ENCODE measurements around the gene PIEZO1. TPM values are rescaled to one million over a fixed set of nuclear protein-coding genes. Genes with fewer than 3 reads are reported as not detected.

The PIEZO1 gene
- total RNA-seq, 1 donor from 2014 or later: 37.7 TPM

DNA sequence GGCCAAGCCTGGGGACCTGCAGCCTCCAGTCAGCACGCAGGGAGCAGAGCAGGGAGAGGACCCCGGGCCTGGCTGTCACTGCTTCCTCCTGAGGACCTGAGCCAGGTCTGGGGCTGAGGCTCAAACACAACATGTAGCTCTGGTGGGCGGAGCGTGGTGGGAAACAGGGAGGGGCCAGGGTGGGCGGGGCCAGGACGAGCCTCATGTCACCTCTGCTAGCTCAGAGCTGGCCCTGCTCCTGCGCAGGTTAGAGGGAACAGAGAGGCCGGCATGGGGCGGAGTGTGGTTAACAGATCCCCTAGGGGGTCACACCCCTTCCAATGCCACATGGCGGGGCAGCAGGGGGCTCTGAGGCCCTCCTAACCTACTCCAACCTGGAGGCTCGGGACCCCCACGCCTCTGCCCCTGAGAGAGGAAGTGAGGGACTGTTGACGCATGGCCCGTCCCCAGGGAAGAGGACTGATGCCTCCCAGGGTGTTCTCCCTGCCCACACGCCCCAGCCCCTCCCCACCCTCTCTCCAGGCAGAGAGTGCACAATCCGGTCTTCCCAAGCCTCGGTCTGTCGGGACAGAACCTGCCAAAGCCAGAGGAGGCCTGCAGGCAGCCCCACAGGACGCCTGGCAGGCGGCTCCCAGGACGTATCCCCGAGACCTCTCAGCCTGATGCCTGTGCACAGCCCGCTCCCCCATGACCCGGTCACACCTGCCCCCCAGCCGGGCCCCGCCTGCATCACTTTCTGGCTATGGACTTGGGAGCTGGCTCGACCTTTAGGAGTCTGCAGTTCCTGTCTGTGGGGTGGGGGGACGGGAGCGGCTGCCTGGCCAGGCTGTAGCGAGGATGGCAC is 15.2 kb downstream of the PIEZO1 start:
- H3K27me3 Mint-ChIP-seq: no peaks in the 10 kb centered on the region
- TF ChIP-seq CTCF (IDR thresholded peaks at IDR 0.05; ENCODE audit: unreplicated experiment): no peak
- no peaks in the 10 kb centered on the region for H3K36me3 Mint-ChIP-seq (ENCODE audit: insufficient read depth)
- H3K4me1 Mint-ChIP-seq (ENCODE audit: low read depth): peaks cover 30% of the 10 kb centered on the region
- H3K27ac Mint-ChIP-seq: no peak overlapping the region
- H3K4me3 Mint-ChIP-seq (ENCODE audit: low read depth): no peak overlapping the region
- no peak for DNase-seq (ENCODE audit: low spot score, unreplicated experiment)
- no peaks in the 10 kb centered on the region for H3K9me3 Mint-ChIP-seq (ENCODE audit: low read depth)

DNA sequence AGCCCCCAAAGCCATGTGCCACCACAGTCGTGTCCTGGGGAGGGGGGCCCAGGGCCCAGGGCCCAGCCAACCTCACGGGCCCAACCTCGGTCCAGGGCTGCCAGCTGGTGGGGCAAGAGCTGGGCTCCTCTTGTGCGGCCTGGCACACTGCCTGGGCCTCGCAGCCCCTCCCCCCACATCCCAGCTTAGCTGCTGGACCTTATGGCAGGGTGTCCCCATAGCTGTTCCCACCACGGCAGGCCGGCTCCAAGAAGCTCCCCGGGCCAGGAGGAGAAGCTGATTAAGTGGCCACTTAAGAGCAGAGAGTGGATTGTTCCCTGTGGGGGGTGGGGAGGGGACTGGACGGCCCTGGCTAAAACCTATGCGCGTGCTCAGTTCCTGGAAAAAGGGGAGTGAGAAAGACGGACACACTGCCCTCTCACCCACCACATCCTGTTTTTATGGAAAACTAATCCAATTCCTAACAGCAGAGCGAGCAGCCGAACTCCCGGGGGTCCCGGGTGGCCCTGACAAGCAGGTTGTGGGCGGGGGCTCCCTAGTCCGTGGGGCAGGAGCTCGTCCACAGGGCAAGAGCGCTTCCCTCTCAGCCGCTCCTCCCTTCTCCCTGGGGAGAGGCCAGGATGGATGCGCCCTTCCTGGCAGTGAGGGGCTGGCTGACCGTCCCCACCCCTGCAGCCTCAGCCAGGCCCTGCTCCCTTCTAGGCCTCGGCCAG is 16.8 kb downstream of the PIEZO1 start:
- Mint-ChIP-seq H3K27me3 (no peaks in the 10 kb centered on the region), H3K4me1 (ENCODE audit: low read depth) (peaks cover 40% of the 10 kb centered on the region), H3K27ac (no peak overlapping the region), H3K9me3 (ENCODE audit: low read depth) (no peaks in the 10 kb centered on the region), H3K4me3 (ENCODE audit: low read depth) (no peak overlapping the region), H3K36me3 (ENCODE audit: insufficient read depth) (no peaks in the 10 kb centered on the region)
- no peak for DNase-seq (ENCODE audit: low spot score, unreplicated experiment)
- TF ChIP-seq CTCF (IDR thresholded peaks at IDR 0.05; ENCODE audit: unreplicated experiment): no peak

- Mint-ChIP-seq H3K4me1 (ENCODE audit: low read depth) (peaks cover 38% of the 10 kb centered on the region), H3K4me3 (ENCODE audit: low read depth) (no peak overlapping the region), H3K27ac (no peak overlapping the region), H3K9me3 (ENCODE audit: low read depth) (no peaks in the 10 kb centered on the region), H3K36me3 (ENCODE audit: insufficient read depth) (no peaks in the 10 kb centered on the region), H3K27me3 (no peaks in the 10 kb centered on the region)
- DNase-seq (ENCODE audit: low spot score, unreplicated experiment): no peak
- no peak for TF ChIP-seq CTCF (IDR thresholded peaks at IDR 0.05; ENCODE audit: unreplicated experiment)
Observed at GRCh38 chr16:88767546-88768070, 17.4 kb downstream of the PIEZO1 start.

DNA sequence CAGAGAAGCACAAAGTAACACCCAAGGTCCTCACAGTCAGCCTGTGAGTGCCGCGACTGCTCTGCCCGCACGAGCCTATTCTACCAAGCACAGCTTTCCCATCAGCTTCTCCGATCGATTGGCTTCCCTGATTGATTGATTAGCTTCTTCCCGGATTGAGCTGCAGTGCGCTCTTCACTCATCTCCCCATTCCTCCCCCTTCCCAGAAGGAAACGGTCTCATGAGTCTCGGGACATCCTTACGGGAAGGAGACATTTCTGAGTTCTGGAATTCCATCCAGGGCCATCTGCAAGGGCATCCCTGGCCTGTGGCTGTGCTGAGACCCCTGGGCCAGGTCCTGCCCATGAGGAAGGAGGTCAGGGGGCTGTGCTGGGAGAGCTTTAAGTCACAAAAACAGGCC is 18.0 kb downstream of the PIEZO1 start:
- peak overlapping the region; percentile 38 for H3K27ac Mint-ChIP-seq
- H3K36me3 Mint-ChIP-seq (ENCODE audit: insufficient read depth): no peaks in the 10 kb centered on the region
- no peaks in the 10 kb centered on the region for H3K27me3 Mint-ChIP-seq
- no peak for DNase-seq (ENCODE audit: low spot score, unreplicated experiment)
- H3K4me1 Mint-ChIP-seq (ENCODE audit: low read depth): peaks cover 38% of the 10 kb centered on the region
- no peak for TF ChIP-seq CTCF (IDR thresholded peaks at IDR 0.05; ENCODE audit: unreplicated experiment)
- no peak overlapping the region for H3K4me3 Mint-ChIP-seq (ENCODE audit: low read depth)
- H3K9me3 Mint-ChIP-seq (ENCODE audit: low read depth): no peaks in the 10 kb centered on the region

- H3K4me3 Mint-ChIP-seq (ENCODE audit: low read depth): no peak overlapping the region
- H3K27ac Mint-ChIP-seq: peak overlapping the region; percentile 71
Observed at GRCh38 chr16:88764913-88765349, 20.1 kb downstream of the PIEZO1 start.

More at GRCh38 chr16:88764913-88765349, 20.1 kb downstream of the PIEZO1 start:
- no peaks in the 10 kb centered on the region for H3K27me3 Mint-ChIP-seq
- H3K36me3 Mint-ChIP-seq (ENCODE audit: insufficient read depth): no peaks in the 10 kb centered on the region
- H3K9me3 Mint-ChIP-seq (ENCODE audit: low read depth): no peaks in the 10 kb centered on the region
- no peak for DNase-seq (ENCODE audit: low spot score, unreplicated experiment)
- TF ChIP-seq CTCF (IDR thresholded peaks at IDR 0.05; ENCODE audit: unreplicated experiment): no peak
- peaks cover 34% of the 10 kb centered on the region for H3K4me1 Mint-ChIP-seq (ENCODE audit: low read depth)
